HG02885 (cell line): ENCODE results near the gene APMAP.

ENCODE experiments used
- ATAC-seq: cut with Tn5 transposase; IDR thresholded peaks from one replicate; pipeline ENCODE4 v1.9.1; 2021; ENCODE audit warnings: mild to moderate bottlenecking; ENCODE audit not compliant: unreplicated experiment, poor library complexity

The APMAP gene

GRCh38 chr20:25025091-25025861 lies 32.7 kb upstream of the APMAP start:
- ATAC-seq = no peak

- ATAC-seq = no peak
Measured at GRCh38 chr20:25024171-25024570, 31.6 kb upstream of the APMAP start.

GRCh38 chr20:25023356-25023755 lies 30.8 kb upstream of the APMAP start:
- ATAC-seq = no peak

GRCh38 chr20:25022680-25023079 lies 30.1 kb upstream of the APMAP start:
- ATAC-seq = no peak

- no peak for ATAC-seq
Measured at GRCh38 chr20:25021336-25021735, 28.8 kb upstream of the APMAP start.

GRCh38 chr20:25020901-25021301 lies 28.4 kb upstream of the APMAP start:
- no peak for ATAC-seq

- no peak for ATAC-seq
Measured at GRCh38 chr20:25020345-25020744, 27.8 kb upstream of the APMAP start.

- no peak for ATAC-seq
Measured at GRCh38 chr20:25019381-25020155, 27.0 kb upstream of the APMAP start.

- ATAC-seq = no peak
Measured at GRCh38 chr20:25018841-25019240, 26.3 kb upstream of the APMAP start.

- no peak for ATAC-seq
Measured at GRCh38 chr20:25018425-25018824, 25.9 kb upstream of the APMAP start.

- no peak for ATAC-seq
Measured at GRCh38 chr20:25017257-25017803, 24.8 kb upstream of the APMAP start.

- ATAC-seq = no peak
Measured at GRCh38 chr20:25016471-25016870, 23.9 kb upstream of the APMAP start.

GRCh38 chr20:25015986-25016385 lies 23.4 kb upstream of the APMAP start:
- ATAC-seq = peak; percentile 79

- ATAC-seq = no peak
Measured at GRCh38 chr20:25014816-25015215, 22.3 kb upstream of the APMAP start.

- no peak for ATAC-seq
Measured at GRCh38 chr20:25013478-25014380, 21.2 kb upstream of the APMAP start.

GRCh38 chr20:25012616-25013189 lies 20.2 kb upstream of the APMAP start:
- ATAC-seq = no peak

GRCh38 chr20:25011831-25012241 lies 19.3 kb upstream of the APMAP start:
- ATAC-seq = no peak

GRCh38 chr20:25011261-25011660 lies 18.7 kb upstream of the APMAP start:
- no peak for ATAC-seq

GRCh38 chr20:25009218-25010145 lies 16.9 kb upstream of the APMAP start:
- no peak for ATAC-seq
